SK-N-SH (cell line): ENCODE measurements around the gene POP4. TPM values are rescaled to one million over a fixed set of nuclear protein-coding genes. Genes with fewer than 3 reads are reported as not detected.

Source experiments
- CTCF ChIA-PET: fragments of 300-600, 350-600 bp; formaldehyde crosslinking; extraction: SDS; loops from one replicate; lab custom pipeline; 2021; lab: Yijun Ruan, JAX
- POLR2A ChIA-PET: fragments of 350-600 bp; sonication (Branson Sonifier 250); formaldehyde crosslinking; extraction: SDS; loops from one replicate; lab custom pipeline; 2020; ENCODE audit warnings: antibody characterized with exemption, inconsistent platforms; lab: Yijun Ruan, JAX
- DNase-seq: peaks from one replicate; pipeline ENCODE4 v3.0.0; 2012
- H2AFZ ChIP-seq: fragments of 200-600 bp; sonication (generic); 2 replicates; pipeline ENCODE4 v1.8.1; 2016; ENCODE audit warnings: antibody characterized with exemption, mild to moderate bottlenecking, low read depth
- H3F3A ChIP-seq: fragments of 200-600 bp; sonication (generic); replicated peaks from 2 replicates; pipeline ENCODE3; 2016; ENCODE audit warnings: antibody characterized with exemption, mild to moderate bottlenecking; ENCODE audit not compliant: insufficient read depth
- H3K27ac ChIP-seq, 2 experiments: fragments of 200-500 bp in 1 of 2; fragments of 200-600 bp in 1 of 2; sonication (Bioruptor generic) in 1 of 2; sonication (generic), shearing (Covaris generic) in 1 of 2; 2 replicates each; pipeline versions ENCODE4 v1.5.1 to v1.6.1; 2014 to 2016; ENCODE audit warnings: low read depth in 2 of 2, inconsistent platforms in 1 of 2, low read length in 1 of 2, mild to moderate bottlenecking in 1 of 2, mixed read lengths in 1 of 2
- H3K27me3 ChIP-seq: fragments of 200-600 bp; sonication (generic), shearing (Covaris generic); 2 replicates; pipeline ENCODE4 v1.6.1; 2016; ENCODE audit warnings: mixed run types; ENCODE audit not compliant: insufficient read depth
- H3K36me3 ChIP-seq, 2 experiments: fragments of 200-500 bp in 1 of 2; fragments of 200-600 bp in 1 of 2; sonication (Bioruptor generic) in 1 of 2; sonication (generic) in 1 of 2; replicated peaks in 1 of 2; 2 replicates each; pipeline versions ENCODE3 to v1.5.1; 2014 to 2016; ENCODE audit warnings: low read length in 1 of 2, mild to moderate bottlenecking in 1 of 2; ENCODE audit not compliant: insufficient read depth in 2 of 2, control insufficient read depth in 1 of 2
- H3K4me1 ChIP-seq, 2 experiments: fragments of 200-500 bp in 1 of 2; fragments of 200-600 bp in 1 of 2; sonication (Bioruptor generic) in 1 of 2; sonication (generic), shearing (Covaris generic) in 1 of 2; 2 replicates each; pipeline versions ENCODE4 v1.5.1 to v1.6.1; 2014 to 2016; ENCODE audit warnings: low read depth in 1 of 2, low read length in 1 of 2, mixed run types in 1 of 2; ENCODE audit not compliant: insufficient read depth in 2 of 2, control insufficient read depth in 1 of 2
- H3K4me2 ChIP-seq: fragments of 200-600 bp; sonication (generic), shearing (Covaris generic); 2 replicates; pipeline ENCODE4 v1.6.1; 2017; ENCODE audit warnings: mixed run types
- H3K4me3 ChIP-seq, 2 experiments: fragments of 200-500 bp in 1 of 2; fragments of 200-600 bp in 1 of 2; sonication (Bioruptor generic) in 1 of 2; sonication (generic), shearing (Covaris generic) in 1 of 2; 2 replicates each; pipeline versions ENCODE4 v1.5.1 to v1.8.1; 2014 to 2016; ENCODE audit warnings: low read depth in 2 of 2, inconsistent platforms in 1 of 2, low read length in 1 of 2, mild to moderate bottlenecking in 1 of 2, mixed read lengths in 1 of 2, moderate library complexity in 1 of 2
- H3K79me2 ChIP-seq: fragments of 200-600 bp; sonication (generic); 2 replicates; pipeline ENCODE4 v1.8.1; 2017; ENCODE audit warnings: mild to moderate bottlenecking; ENCODE audit not compliant: insufficient read depth
- H3K9ac ChIP-seq: fragments of 200-600 bp; sonication (generic); 2 replicates; pipeline ENCODE4 v1.6.1; 2017; ENCODE audit warnings: mixed run types
- H3K9me2 ChIP-seq: fragments of 200-600 bp; sonication (generic); 2 replicates; pipeline ENCODE4 v1.6.1; 2017; ENCODE audit warnings: mixed run types
- H3K9me3 ChIP-seq: fragments of 200-600 bp; sonication (generic); 2 replicates; pipeline ENCODE4 v1.6.1; 2017; ENCODE audit warnings: mixed run types, mild to moderate bottlenecking, moderate library complexity
- H4K20me1 ChIP-seq: fragments of 200-600 bp; sonication (generic); 2 replicates; pipeline ENCODE4 v1.6.1; 2017; ENCODE audit warnings: mild to moderate bottlenecking, mixed run types; ENCODE audit not compliant: insufficient read depth
- CHD2 ChIP-seq: fragments of 150-350 bp; IDR thresholded peaks from 2 replicates; pipeline ENCODE4 v1.6.1; 2018; ENCODE audit warnings: low read length; ENCODE audit not compliant: partially characterized antibody
- EZH2phosphoT487 ChIP-seq: fragments of 200-600 bp; sonication (generic); IDR thresholded peaks from 2 replicates; pipeline ENCODE4 v1.6.1; 2017; ENCODE audit warnings: low read depth, mixed run types, mild to moderate bottlenecking, antibody characterized with exemption, moderate library complexity, borderline replicate concordance
- FOXJ3 ChIP-seq: sonication (generic); formaldehyde crosslinking; IDR thresholded peaks from 2 replicates; pipeline ENCODE4 v1.5.1; 2020; ENCODE audit warnings: mild to moderate bottlenecking, missing genetic modification reagents
- GATA2 ChIP-seq: sonication (generic); formaldehyde crosslinking; IDR thresholded peaks from 2 replicates; pipeline ENCODE4 v1.5.0; 2020; ENCODE audit warnings: mild to moderate bottlenecking, missing genetic modification reagents
- NFIC ChIP-seq: IDR thresholded peaks from 2 replicates; pipeline ENCODE4 v1.4.0; 2012; ENCODE audit warnings: borderline replicate concordance
- NRF1 ChIP-seq: IDR thresholded peaks from 2 replicates; pipeline ENCODE4 v1.6.1; 2012; ENCODE audit warnings: low read depth, mild to moderate bottlenecking, low read length
- RAD21 ChIP-seq: IDR thresholded peaks from 2 replicates; pipeline ENCODE4 v1.6.1; 2012; ENCODE audit warnings: mild to moderate bottlenecking, low read length
- RCOR1 ChIP-seq: fragments of 150-350 bp; IDR thresholded peaks from 2 replicates; pipeline ENCODE4 v1.6.1; 2017; ENCODE audit warnings: antibody characterized with exemption, low read length
- REST ChIP-seq: IDR thresholded peaks from 2 replicates; pipeline ENCODE4 v1.6.1; 2012; ENCODE audit warnings: mild to moderate bottlenecking, low read depth, low read length, moderate library complexity
- RFX5 ChIP-seq: IDR thresholded peaks from 2 replicates; pipeline ENCODE4 v1.6.1; 2012; ENCODE audit warnings: mild to moderate bottlenecking, improper control_type of control experiment, low read length
- RXRA ChIP-seq: IDR thresholded peaks from 2 replicates; pipeline ENCODE4 v1.4.0; 2012; ENCODE audit warnings: low read depth, mild to moderate bottlenecking, borderline replicate concordance
- TCF12 ChIP-seq: IDR thresholded peaks from 2 replicates; pipeline ENCODE4 v1.4.0; 2012
- TEAD4 ChIP-seq: IDR thresholded peaks from 2 replicates; pipeline ENCODE4 v1.4.0; 2012; ENCODE audit warnings: mild to moderate bottlenecking, borderline replicate concordance; ENCODE audit not compliant: insufficient read depth
- YY1 ChIP-seq: IDR thresholded peaks from 2 replicates; pipeline ENCODE4 v1.4.0; 2012; ENCODE audit warnings: low read depth, mild to moderate bottlenecking
- ZBTB33 ChIP-seq: IDR thresholded peaks from 2 replicates; pipeline ENCODE4 v1.4.0; 2012; ENCODE audit warnings: low read depth, borderline replicate concordance
- WGBS: methylation state at CpG from one replicate; pipeline ENCODE4 v1.1.6; 2017; ENCODE audit warnings: low lambda C conversion rate; 5-methylcytosine and 5-hydroxymethylcytosine counted together
- polyA plus RNA-seq, 3 experiments: library from polyadenylated mRNA; depleted of rRNA; stranded (reverse); fragments of >200 nt; gene quantifications; 2 replicates each; pipeline ENCODE4 v1.2.3, GENCODE V29; 2012
- TF ChIP-seq, protein P1 (sequence below): IDR thresholded peaks from 2 replicates; pipeline ENCODE4 v1.4.0; 2012; ENCODE audit warnings: low read depth, borderline replicate concordance
- TF ChIP-seq, protein P2 (sequence below): fragments of 150-350 bp; IDR thresholded peaks from 2 replicates; pipeline ENCODE4 v1.6.1; 2017; ENCODE audit warnings: antibody characterized with exemption, low read length, low read depth, borderline replicate concordance

Gene POP4
- polyA plus RNA-seq, 1 of the 3 experiments (the other 2 are of a cell fraction) = 75.4 TPM

DNA sequence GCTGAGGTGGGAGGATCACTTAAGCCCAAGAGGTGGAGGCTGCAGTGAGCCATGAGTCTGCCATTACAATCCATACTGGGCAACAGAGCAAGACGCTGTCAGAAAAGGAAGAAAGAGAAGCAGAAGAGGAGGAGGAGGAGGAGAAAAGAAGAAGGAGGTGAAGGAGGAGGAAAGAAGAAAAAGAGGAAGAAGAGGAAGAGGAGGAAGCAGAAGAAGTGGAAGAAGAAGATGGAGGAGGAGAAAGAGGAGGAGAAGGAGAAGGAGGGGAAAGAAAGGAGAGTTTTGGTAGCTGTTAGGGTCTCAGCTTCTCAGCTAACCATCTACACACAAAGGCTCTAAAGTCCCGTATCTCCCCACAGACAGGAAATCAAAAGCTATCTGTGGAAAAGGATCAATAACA, 35.5 kb downstream of the POP4 start:
- Histone ChIP-seq H3K36me3 (no peaks in the 10 kb centered on the region), H3K4me2 (no peak overlapping the region), H3K9me2 (no peaks in the 10 kb centered on the region), H3K4me1 (no peaks in the 10 kb centered on the region; a peak in 1 of 4 replicates), H3K9ac (no peak overlapping the region)
- WGBS = 15% methylated on average over 2 of the region's 2 CpGs
- no peak for DNase-seq
- TF ChIP-seq YY1 = no peak
- TF ChIP-seq TEAD4 = no peak
- TF ChIP-seq EZH2phosphoT487 = no peak
- TF ChIP-seq RAD21 = no peak
- TF ChIP-seq, protein P1, sequence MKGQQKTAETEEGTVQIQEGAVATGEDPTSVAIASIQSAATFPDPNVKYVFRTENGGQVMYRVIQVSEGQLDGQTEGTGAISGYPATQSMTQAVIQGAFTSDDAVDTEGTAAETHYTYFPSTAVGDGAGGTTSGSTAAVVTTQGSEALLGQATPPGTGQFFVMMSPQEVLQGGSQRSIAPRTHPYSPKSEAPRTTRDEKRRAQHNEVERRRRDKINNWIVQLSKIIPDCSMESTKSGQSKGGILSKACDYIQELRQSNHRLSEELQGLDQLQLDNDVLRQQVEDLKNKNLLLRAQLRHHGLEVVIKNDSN = no peak
- TF ChIP-seq, protein P2, sequence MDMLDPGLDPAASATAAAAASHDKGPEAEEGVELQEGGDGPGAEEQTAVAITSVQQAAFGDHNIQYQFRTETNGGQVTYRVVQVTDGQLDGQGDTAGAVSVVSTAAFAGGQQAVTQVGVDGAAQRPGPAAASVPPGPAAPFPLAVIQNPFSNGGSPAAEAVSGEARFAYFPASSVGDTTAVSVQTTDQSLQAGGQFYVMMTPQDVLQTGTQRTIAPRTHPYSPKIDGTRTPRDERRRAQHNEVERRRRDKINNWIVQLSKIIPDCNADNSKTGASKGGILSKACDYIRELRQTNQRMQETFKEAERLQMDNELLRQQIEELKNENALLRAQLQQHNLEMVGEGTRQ = no peak
- no peak for TF ChIP-seq RXRA
- no peak for TF ChIP-seq REST
- no peak for TF ChIP-seq NRF1
- TF ChIP-seq NFIC = no peak
- no peak for TF ChIP-seq RCOR1
- TF ChIP-seq GATA2 (CRISPR knock-in tag) = no peak
- TF ChIP-seq FOXJ3 (CRISPR knock-in tag) = no peak
- no peak for TF ChIP-seq CHD2
- no peak for TF ChIP-seq TCF12
- no peak for TF ChIP-seq RFX5
- TF ChIP-seq ZBTB33 = no peak
- TF ChIP-seq, all 33 proteins: peak for 0
- no peak overlapping the region for H3K27ac ChIP-seq
- no peaks in the 10 kb centered on the region for H3K79me2 ChIP-seq
- no peaks in the 10 kb centered on the region for H3F3A ChIP-seq
- no peaks in the 10 kb centered on the region; the same call in 1 of the 2 replicates for H3K27me3 ChIP-seq
- POLR2A ChIA-PET = no interaction called here
- H3K4me3 ChIP-seq = no peak overlapping the region
- no peak overlapping the region for H2AFZ ChIP-seq
- no peaks in the 10 kb centered on the region for H4K20me1 ChIP-seq
- CTCF ChIA-PET = interaction anchor here (1.0 kb wide), 1 partner anchor 75 kb away, joined by 3 read pairs; no protein-coding TSS in a partner anchor
- H3K9me3 ChIP-seq = no peaks in the 10 kb centered on the region
